Measurements from ENCODE around the gene RSU1.
"Not testable (repeated sequence)": the region's sequence is repeated elsewhere in the genome, so short reads cannot be mapped to it uniquely, and the experiment has no call there.

The RSU1 gene

GRCh38 chr10:16779384-16779915 is 37.8 kb downstream of the RSU1 start:
- DNase-seq, result peak; percentile 84

GRCh38 chr10:16777473-16778370 is 39.5 kb downstream of the RSU1 start:
- DNase-seq, result no peak

GRCh38 chr10:16776896-16777295 is 40.3 kb downstream of the RSU1 start:
- no peak for DNase-seq

- DNase-seq, result no peak
Measured at GRCh38 chr10:16773334-16773733, 43.9 kb downstream of the RSU1 start.

GRCh38 chr10:16770670-16771069 is 46.6 kb downstream of the RSU1 start:
- DNase-seq, result no peak

GRCh38 chr10:16770141-16770540 is 47.1 kb downstream of the RSU1 start:
- no peak for DNase-seq

GRCh38 chr10:16769331-16769730 is 47.9 kb downstream of the RSU1 start:
- no peak for DNase-seq

GRCh38 chr10:16768702-16769101 is 48.5 kb downstream of the RSU1 start:
- DNase-seq, result no peak

- DNase-seq, result no peak
Measured at GRCh38 chr10:16765509-16766375, 51.5 kb downstream of the RSU1 start.

- no peak for DNase-seq
Measured at GRCh38 chr10:16761300-16761699, 55.9 kb downstream of the RSU1 start.

GRCh38 chr10:16756561-16757221 is 60.5 kb downstream of the RSU1 start:
- DNase-seq, result no peak

- DNase-seq, result no peak
Measured at GRCh38 chr10:16754765-16755164, 62.5 kb downstream of the RSU1 start.

GRCh38 chr10:16752849-16753248 is 64.4 kb downstream of the RSU1 start:
- not testable (repeated sequence) for DNase-seq

GRCh38 chr10:16752099-16752498 is 65.1 kb downstream of the RSU1 start:
- no peak for DNase-seq

GRCh38 chr10:16751244-16751643 is 66.0 kb downstream of the RSU1 start:
- no peak for DNase-seq

- DNase-seq, result no peak
Measured at GRCh38 chr10:16750461-16750860, 66.8 kb downstream of the RSU1 start.

GRCh38 chr10:16748749-16749148 is 68.5 kb downstream of the RSU1 start:
- DNase-seq, result no peak

GRCh38 chr10:16746856-16747255 is 70.4 kb downstream of the RSU1 start:
- DNase-seq, result no peak

GRCh38 chr10:16745061-16745460 is 72.2 kb downstream of the RSU1 start:
- no peak for DNase-seq

- DNase-seq, result no peak
Measured at GRCh38 chr10:16742165-16742960, 74.9 kb downstream of the RSU1 start.

- no peak for DNase-seq
Measured at GRCh38 chr10:16741540-16741939, 75.7 kb downstream of the RSU1 start.

- DNase-seq, result no peak
Measured at GRCh38 chr10:16737420-16737819, 79.8 kb downstream of the RSU1 start.
